ENCODE measurements around the gene NFYA. TPM values are rescaled to one million over a fixed set of nuclear protein-coding genes. Genes with fewer than 3 reads are reported as not detected.

The NFYA gene
- total RNA-seq, 2 experiments from 2014 or later: 23.5 to 47.9 TPM

GRCh38 chr6:41119508-41119907, 46.7 kb downstream of the NFYA start:
- Histone ChIP-seq H3K79me2 (ENCODE audit: insufficient read depth, low read depth, low read length) (no peaks in the 10 kb centered on the region), H4K20me1 (ENCODE audit: insufficient read depth, low read length) (no peaks in the 10 kb centered on the region), H3K4me3 (ENCODE audit: low read depth, low read length, poor library complexity, severe bottlenecking) (no peak overlapping the region), H3K27ac (ENCODE audit: low read depth, low read length, poor library complexity, severe bottlenecking) (no peak overlapping the region), H3K9me2 (ENCODE audit: insufficient read depth, low read length) (no peaks in the 10 kb centered on the region), H3K4me2 (ENCODE audit: low read length) (no peak overlapping the region), H3K4me1 (ENCODE audit: insufficient read depth, low read length, poor library complexity, severe bottlenecking) (no peaks in the 10 kb centered on the region), H3K36me3 (ENCODE audit: insufficient read depth, low read length) (peaks cover 13% of the 10 kb centered on the region; the same call in 1 of the 2 replicates), H3K9me3 (ENCODE audit: low read length) (no peaks in the 10 kb centered on the region), H2AFZ (ENCODE audit: low read length) (no peak overlapping the region)
- POLR2A ChIA-PET: no interaction called here
- TF ChIP-seq EZH2phosphoT487 (IDR thresholded peaks at IDR 0.05; ENCODE audit: borderline replicate concordance, low read depth, low read length): no peak
- TF ChIP-seq CTCF (conservative IDR thresholded peaks at IDR 0.05; ENCODE audit: low read length): no peak
- BruUV-seq (replicated peaks): no TSS peak
- intact Hi-C loops (cut with micrococcal nuclease; ENCODE audit: unreplicated experiment): no loop called here
- no peak for DNase-seq (ENCODE audit: low spot score)
- CTCF ChIA-PET (ENCODE audit: unreplicated experiment): no interaction called here

GRCh38 chr6:41120058-41120457, 47.3 kb downstream of the NFYA start:
- H3K4me1 ChIP-seq (ENCODE audit: insufficient read depth, low read length, poor library complexity, severe bottlenecking): no peaks in the 10 kb centered on the region
- H3K4me3 ChIP-seq (ENCODE audit: low read depth, low read length, poor library complexity, severe bottlenecking): no peak overlapping the region
- H2AFZ ChIP-seq (ENCODE audit: low read length): no peak overlapping the region
- DNase-seq (ENCODE audit: low spot score): no peak
- H3K36me3 ChIP-seq (ENCODE audit: insufficient read depth, low read length): peaks cover 15% of the 10 kb centered on the region; the same call in 1 of the 2 replicates
- no peaks in the 10 kb centered on the region for H3K9me3 ChIP-seq (ENCODE audit: low read length)
- intact Hi-C loops (cut with micrococcal nuclease; ENCODE audit: unreplicated experiment): no loop called here
- CTCF ChIA-PET (ENCODE audit: unreplicated experiment): no interaction called here
- no peak overlapping the region for H3K4me2 ChIP-seq (ENCODE audit: low read length)
- no peak for TF ChIP-seq EZH2phosphoT487 (IDR thresholded peaks at IDR 0.05; ENCODE audit: borderline replicate concordance, low read depth, low read length)
- POLR2A ChIA-PET: no interaction called here
- no peaks in the 10 kb centered on the region for H3K9me2 ChIP-seq (ENCODE audit: insufficient read depth, low read length)
- H3K79me2 ChIP-seq (ENCODE audit: insufficient read depth, low read depth, low read length): no peaks in the 10 kb centered on the region
- no peak overlapping the region for H3K27ac ChIP-seq (ENCODE audit: low read depth, low read length, poor library complexity, severe bottlenecking)
- BruUV-seq (replicated peaks): no TSS peak
- no peaks in the 10 kb centered on the region for H4K20me1 ChIP-seq (ENCODE audit: insufficient read depth, low read length)

DNA sequence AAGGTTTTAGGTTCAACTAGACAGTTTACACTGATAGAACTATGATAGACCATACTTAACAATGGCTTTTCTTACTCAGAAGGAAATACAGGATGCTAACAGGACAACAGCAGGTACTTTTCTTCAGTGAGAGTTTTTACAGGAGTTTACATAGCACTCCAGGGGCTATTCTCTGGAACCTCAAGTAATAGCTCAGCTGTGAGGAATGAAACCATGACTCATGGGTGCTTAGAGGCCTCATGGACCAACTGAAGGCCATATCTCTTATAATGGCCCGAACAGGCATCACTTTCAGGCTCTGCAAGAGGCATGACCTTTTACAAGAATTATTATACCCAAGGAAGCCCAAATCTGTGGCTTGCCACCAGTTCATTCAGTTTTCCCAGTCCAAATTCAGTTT, 49.6 kb downstream of the NFYA start:
- no peaks in the 10 kb centered on the region for H3K79me2 ChIP-seq (ENCODE audit: insufficient read depth, low read depth, low read length)

More for the DNA sequence above, 49.6 kb downstream of the NFYA start:
- TF ChIP-seq EZH2phosphoT487 (IDR thresholded peaks at IDR 0.05; ENCODE audit: borderline replicate concordance, low read depth, low read length): no peak
- TF ChIP-seq CTCF (conservative IDR thresholded peaks at IDR 0.05; ENCODE audit: low read length): no peak
- CTCF ChIA-PET (ENCODE audit: unreplicated experiment): no interaction called here
- peaks cover 15% of the 10 kb centered on the region; the same call in 1 of the 2 replicates for H3K36me3 ChIP-seq (ENCODE audit: insufficient read depth, low read length)
- H3K4me1 ChIP-seq (ENCODE audit: insufficient read depth, low read length, poor library complexity, severe bottlenecking): no peaks in the 10 kb centered on the region
- H3K4me3 ChIP-seq (ENCODE audit: low read depth, low read length, poor library complexity, severe bottlenecking): no peak overlapping the region
- intact Hi-C loops (cut with micrococcal nuclease; ENCODE audit: unreplicated experiment): no loop called here
- no peaks in the 10 kb centered on the region for H3K9me3 ChIP-seq (ENCODE audit: low read length)
- no peak overlapping the region for H3K4me2 ChIP-seq (ENCODE audit: low read length)
- no peak overlapping the region for H3K27ac ChIP-seq (ENCODE audit: low read depth, low read length, poor library complexity, severe bottlenecking)
- no peak overlapping the region for H2AFZ ChIP-seq (ENCODE audit: low read length)
- DNase-seq (ENCODE audit: low spot score): no peak
- BruUV-seq (replicated peaks): no TSS peak
- H3K9me2 ChIP-seq (ENCODE audit: insufficient read depth, low read length): no peaks in the 10 kb centered on the region
- no peaks in the 10 kb centered on the region for H4K20me1 ChIP-seq (ENCODE audit: insufficient read depth, low read length)
- POLR2A ChIA-PET: interaction anchor here (0.8 kb wide), 1 partner anchor 14 kb away, joined by 3 read pairs; no protein-coding TSS in a partner anchor

All from OCI-LY7 (cell line).